A673 (cell line): ENCODE data around the gene FOXO3.

Experiments
- EZH2 ChIP-seq: fragments of 200-600 bp; sonication (generic); IDR thresholded peaks from 2 replicates; pipeline ENCODE4 v1.6.1; 2017; ENCODE audit warnings: borderline replicate concordance, low read depth, mild to moderate bottlenecking, mixed read lengths, antibody characterized with exemption, low read length; ENCODE audit not compliant: poor library complexity, severe bottlenecking
- TF ChIP-seq, protein P1 (sequence below): fragments of 300-800, 200-600 bp; sonication (generic); conservative IDR thresholded peaks from 2 replicates; pipeline ENCODE4 v1.5.1; 2017; ENCODE audit warnings: low read depth, mild to moderate bottlenecking, antibody characterized with exemption, low read length, moderate library complexity, mixed read lengths

DNA sequence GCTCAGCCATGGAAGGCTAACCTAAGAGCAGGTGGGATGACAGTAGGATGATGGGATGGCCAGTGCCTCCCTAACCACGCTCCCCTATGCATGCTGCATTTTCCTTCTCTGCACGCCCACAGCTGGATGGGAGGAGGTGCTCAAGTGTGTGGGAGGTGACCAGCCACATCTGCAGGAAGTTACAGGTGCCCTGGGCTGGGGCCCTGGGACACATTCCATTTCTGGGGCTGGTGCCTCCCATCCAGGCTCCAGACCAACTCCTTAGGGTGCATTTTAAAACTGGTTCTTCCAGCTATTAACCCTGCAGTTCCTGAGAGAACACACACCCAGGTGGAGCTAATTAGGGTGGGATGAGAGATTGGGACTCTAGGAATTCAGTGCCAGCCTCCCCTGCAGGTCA, 152.2 kb downstream of the FOXO3 start:
- TF ChIP-seq, protein P1, sequence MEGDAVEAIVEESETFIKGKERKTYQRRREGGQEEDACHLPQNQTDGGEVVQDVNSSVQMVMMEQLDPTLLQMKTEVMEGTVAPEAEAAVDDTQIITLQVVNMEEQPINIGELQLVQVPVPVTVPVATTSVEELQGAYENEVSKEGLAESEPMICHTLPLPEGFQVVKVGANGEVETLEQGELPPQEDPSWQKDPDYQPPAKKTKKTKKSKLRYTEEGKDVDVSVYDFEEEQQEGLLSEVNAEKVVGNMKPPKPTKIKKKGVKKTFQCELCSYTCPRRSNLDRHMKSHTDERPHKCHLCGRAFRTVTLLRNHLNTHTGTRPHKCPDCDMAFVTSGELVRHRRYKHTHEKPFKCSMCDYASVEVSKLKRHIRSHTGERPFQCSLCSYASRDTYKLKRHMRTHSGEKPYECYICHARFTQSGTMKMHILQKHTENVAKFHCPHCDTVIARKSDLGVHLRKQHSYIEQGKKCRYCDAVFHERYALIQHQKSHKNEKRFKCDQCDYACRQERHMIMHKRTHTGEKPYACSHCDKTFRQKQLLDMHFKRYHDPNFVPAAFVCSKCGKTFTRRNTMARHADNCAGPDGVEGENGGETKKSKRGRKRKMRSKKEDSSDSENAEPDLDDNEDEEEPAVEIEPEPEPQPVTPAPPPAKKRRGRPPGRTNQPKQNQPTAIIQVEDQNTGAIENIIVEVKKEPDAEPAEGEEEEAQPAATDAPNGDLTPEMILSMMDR = no peak
- no peak for TF ChIP-seq EZH2
